BLaER1 (cell line): ENCODE results near the gene MRRF.

Source experiments
- H3K27ac ChIP-seq: shearing (Covaris generic); formaldehyde crosslinking; 2 replicates; pipeline ENCODE4 v1.8.1; 2022
- H3K27me3 ChIP-seq: shearing (Covaris generic); formaldehyde crosslinking; 2 replicates; pipeline ENCODE4 v1.8.1; 2022
- H3K36me3 ChIP-seq: shearing (Covaris generic); formaldehyde crosslinking; 2 replicates; pipeline ENCODE4 v1.8.1; 2022
- H3K4me1 ChIP-seq: shearing (Covaris generic); formaldehyde crosslinking; 2 replicates; pipeline ENCODE4 v1.8.1; 2022
- H3K4me2 ChIP-seq: shearing (Covaris generic); formaldehyde crosslinking; 2 replicates; pipeline ENCODE4 v1.8.1; 2022
- H3K4me3 ChIP-seq: shearing (Covaris generic); formaldehyde crosslinking; 2 replicates; pipeline ENCODE4 v1.8.1; 2022
- H3K9ac ChIP-seq: shearing (Covaris generic); formaldehyde crosslinking; 2 replicates; pipeline ENCODE4 v1.8.1; 2022
- H3K9me3 ChIP-seq: shearing (Covaris generic); formaldehyde crosslinking; 2 replicates; pipeline ENCODE4 v1.8.1; 2022
- H4K20me1 ChIP-seq: shearing (Covaris generic); formaldehyde crosslinking; 2 replicates; pipeline ENCODE4 v1.8.1; 2022
- Cebpa-rat ChIP-seq: shearing (Covaris generic); IDR thresholded peaks from 2 replicates; pipeline ENCODE4 v1.8.1; 2022

The MRRF gene

DNA sequence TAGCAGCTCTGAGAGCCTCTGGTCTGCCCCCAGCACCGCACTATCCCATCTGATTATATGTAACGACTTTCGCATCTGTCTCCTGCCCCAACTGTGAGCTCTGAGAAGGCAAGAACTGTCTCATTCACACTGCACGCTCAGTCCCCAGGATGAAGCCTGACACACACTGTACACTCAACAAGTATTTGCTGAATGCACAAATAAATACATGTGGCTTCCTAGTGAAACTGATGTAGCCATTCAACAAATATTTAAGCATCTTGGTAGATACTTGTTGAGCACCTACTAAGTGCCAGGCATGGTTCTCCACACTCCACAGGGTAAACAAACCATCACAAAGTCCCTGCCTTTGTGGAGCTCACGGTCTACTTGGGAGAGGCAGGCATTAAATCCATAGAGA lies 71.5 kb downstream of the MRRF start:
- Histone ChIP-seq H3K4me3 (no peak overlapping the region), H3K27me3 (no peaks in the 10 kb centered on the region), H3K9me3 (no peaks in the 10 kb centered on the region), H3K9ac (no peak overlapping the region), H3K4me1 (peaks cover 21% of the 10 kb centered on the region), H3K27ac (no peak overlapping the region), H3K36me3 (no peaks in the 10 kb centered on the region), H3K4me2 (no peak overlapping the region), H4K20me1 (no peaks in the 10 kb centered on the region)
- no peak for TF ChIP-seq Cebpa-rat

DNA sequence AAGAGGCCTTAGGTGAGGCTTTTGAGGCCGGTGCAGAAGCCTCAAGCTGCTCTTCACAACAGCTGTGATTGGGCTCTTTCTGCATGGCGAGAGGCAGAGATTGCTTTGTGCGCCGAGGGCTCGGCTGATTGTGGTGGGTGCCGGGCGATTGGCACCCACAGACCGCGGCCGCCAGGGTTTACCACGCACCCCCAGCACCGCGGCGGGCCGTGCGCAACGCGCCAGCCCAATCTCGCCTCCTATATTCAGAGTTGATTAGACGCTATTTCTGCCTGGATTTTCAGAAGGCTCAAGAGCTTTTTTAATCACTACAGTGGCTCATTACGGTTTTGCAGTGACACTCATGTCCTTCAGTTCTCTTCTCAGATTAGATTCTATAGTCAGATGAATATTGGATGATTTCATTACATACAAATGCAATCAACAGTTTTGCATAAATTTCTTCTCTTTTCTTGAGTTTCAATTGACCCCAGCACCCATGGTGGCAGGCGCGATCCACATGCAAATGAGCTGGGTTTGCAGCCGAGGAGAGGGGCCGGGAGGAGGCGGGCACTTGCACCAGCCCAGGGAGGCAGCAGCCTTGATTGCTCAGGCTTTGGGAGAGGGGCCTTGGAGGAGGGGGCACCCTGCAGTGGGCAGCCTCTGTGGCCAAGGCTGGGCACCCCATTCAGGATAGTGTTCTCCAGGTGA lies 72.3 kb downstream of the MRRF start:
- H3K9me3 ChIP-seq = no peaks in the 10 kb centered on the region
- no peak overlapping the region for H3K4me3 ChIP-seq
- peaks cover 14% of the 10 kb centered on the region for H3K4me1 ChIP-seq
- H3K36me3 ChIP-seq = no peaks in the 10 kb centered on the region
- no peak overlapping the region for H3K27ac ChIP-seq
- H4K20me1 ChIP-seq = no peaks in the 10 kb centered on the region
- no peak overlapping the region for H3K9ac ChIP-seq
- H3K27me3 ChIP-seq = no peaks in the 10 kb centered on the region
- no peak overlapping the region for H3K4me2 ChIP-seq
- no peak for TF ChIP-seq Cebpa-rat

DNA sequence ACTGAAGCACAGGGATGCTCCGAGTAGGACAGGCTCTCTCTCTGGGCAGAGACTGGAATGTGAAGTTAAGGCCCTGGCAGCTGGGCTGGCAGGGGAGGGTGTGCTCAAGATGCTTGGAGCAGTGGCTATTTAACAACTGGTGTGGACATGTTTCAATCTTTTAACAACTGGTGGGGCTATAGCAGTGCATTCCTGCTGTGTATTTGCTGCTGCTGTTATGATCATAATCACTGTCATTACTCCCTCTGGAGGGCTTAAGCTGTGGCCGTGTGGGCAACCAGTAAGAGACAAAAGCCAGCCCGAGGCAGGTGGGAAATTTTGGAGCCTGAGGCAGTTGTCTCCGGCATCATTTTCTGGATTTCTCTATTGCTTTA lies 72.9 kb downstream of the MRRF start:
- H3K4me1 ChIP-seq = peaks cover 8% of the 10 kb centered on the region; the same call in 1 of the 2 replicates
- no peaks in the 10 kb centered on the region for H4K20me1 ChIP-seq
- no peak overlapping the region for H3K9ac ChIP-seq
- H3K27me3 ChIP-seq = no peaks in the 10 kb centered on the region
- TF ChIP-seq Cebpa-rat = no peak
- H3K9me3 ChIP-seq = no peaks in the 10 kb centered on the region
- no peak overlapping the region for H3K4me3 ChIP-seq
- no peaks in the 10 kb centered on the region for H3K36me3 ChIP-seq
- H3K27ac ChIP-seq = no peak overlapping the region
- H3K4me2 ChIP-seq = no peak overlapping the region

DNA sequence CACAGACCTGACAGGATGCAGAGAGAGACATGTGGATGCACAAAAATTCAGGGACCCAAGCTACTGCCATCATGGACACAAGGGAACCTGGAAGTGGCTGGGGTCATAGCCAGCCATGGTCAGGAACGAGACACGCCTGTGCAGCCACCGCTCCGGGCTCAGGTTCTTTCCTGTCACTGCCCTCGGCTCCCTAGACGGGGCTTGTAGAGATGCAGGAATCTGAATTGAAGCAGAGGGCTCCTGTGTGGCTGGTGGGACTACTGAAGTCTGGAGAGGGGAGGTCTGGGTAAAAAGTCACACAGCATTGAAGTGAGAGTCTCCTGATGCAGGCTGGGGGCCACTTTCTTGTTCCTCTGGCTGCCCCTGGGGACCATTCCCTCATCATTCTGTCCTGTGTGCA lies 73.9 kb downstream of the MRRF start:
- no peak overlapping the region for H3K4me3 ChIP-seq
- H3K36me3 ChIP-seq = no peaks in the 10 kb centered on the region
- H3K27ac ChIP-seq = no peak overlapping the region
- H3K9me3 ChIP-seq = no peaks in the 10 kb centered on the region
- H3K4me1 ChIP-seq = 0 out of 2 replicates have a peak, but pooled peaks cover 8% of the 10 kb centered on the region
- no peaks in the 10 kb centered on the region for H4K20me1 ChIP-seq
- no peak overlapping the region for H3K9ac ChIP-seq
- H3K4me2 ChIP-seq = no peak overlapping the region
- H3K27me3 ChIP-seq = no peaks in the 10 kb centered on the region
- TF ChIP-seq Cebpa-rat = no peak

DNA sequence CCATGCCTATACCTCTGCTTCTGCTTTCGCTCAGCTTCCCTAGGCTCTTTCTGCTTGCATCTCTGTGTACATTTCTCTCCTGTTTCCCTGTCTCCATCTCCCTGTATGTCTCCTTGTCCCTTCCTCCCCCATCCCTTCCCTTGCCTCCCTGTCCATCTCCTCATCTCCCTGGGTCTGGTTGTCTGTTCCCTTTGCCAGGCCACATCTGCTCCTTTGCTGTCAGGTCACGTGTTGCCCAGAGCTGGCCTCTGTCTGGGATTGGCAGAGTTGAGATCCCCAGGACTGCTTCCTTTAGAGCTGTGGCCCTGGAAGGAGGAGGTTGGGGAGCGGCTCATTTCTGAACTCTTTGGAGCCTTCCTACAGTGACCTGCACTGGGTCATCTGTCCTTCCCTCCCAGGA lies 74.3 kb downstream of the MRRF start:
- no peak overlapping the region for H3K9ac ChIP-seq
- no peak for TF ChIP-seq Cebpa-rat

DNA sequence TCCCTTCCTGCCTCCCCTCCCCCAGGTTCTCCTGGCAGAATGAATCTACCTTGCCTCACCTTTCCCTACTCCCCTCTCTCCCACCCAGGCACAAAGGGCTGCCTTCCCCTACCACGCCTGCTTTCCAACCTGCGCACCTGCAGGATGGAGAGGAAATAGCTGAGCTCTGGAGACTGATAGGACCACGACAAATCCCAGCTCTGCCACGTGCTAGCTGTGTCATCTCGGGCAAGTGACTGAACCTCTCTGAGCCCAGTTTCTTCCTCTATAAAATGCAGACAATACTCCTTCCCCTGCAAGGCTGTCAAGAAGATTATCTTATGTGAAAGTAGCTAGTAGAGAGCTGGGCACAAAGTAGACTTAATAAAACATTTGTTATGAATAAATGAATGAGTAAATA lies 74.9 kb downstream of the MRRF start:
- Histone ChIP-seq H3K4me2 (no peak overlapping the region), H3K9me3 (no peaks in the 10 kb centered on the region), H3K4me1 (0 out of 2 replicates have a peak, but pooled peaks cover 8% of the 10 kb centered on the region)

More for the DNA sequence above, 74.3 kb downstream of the MRRF start:
- Histone ChIP-seq H3K4me2 (no peak overlapping the region), H3K27me3 (no peaks in the 10 kb centered on the region), H4K20me1 (no peaks in the 10 kb centered on the region), H3K36me3 (no peaks in the 10 kb centered on the region), H3K27ac (no peak overlapping the region), H3K4me1 (0 out of 2 replicates have a peak, but pooled peaks cover 8% of the 10 kb centered on the region), H3K4me3 (no peak overlapping the region), H3K9me3 (no peaks in the 10 kb centered on the region)

DNA sequence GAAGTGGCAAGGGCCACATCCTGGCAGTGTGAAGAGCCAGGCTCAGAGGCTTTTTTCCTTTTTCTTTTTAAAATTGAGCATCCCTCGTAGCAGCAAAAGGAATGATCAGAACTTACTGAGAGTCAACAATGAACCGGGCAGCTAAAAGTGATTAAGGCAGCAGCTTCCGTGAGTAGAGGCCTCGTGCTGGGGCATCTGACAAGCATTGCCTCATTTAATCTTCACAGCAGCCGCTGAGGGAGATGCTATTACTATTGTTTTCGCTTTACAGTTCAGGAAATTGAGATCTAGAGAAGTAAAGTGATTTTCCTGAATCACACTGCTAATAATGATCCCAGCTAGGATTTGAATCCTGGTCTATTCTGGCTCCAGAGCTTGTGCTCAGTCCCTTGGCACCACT lies 75.5 kb downstream of the MRRF start:
- Histone ChIP-seq H3K27me3 (no peaks in the 10 kb centered on the region), H3K4me1 (0 out of 2 replicates have a peak, but pooled peaks cover 8% of the 10 kb centered on the region)

More for the DNA sequence above, 74.9 kb downstream of the MRRF start:
- Histone ChIP-seq H4K20me1 (no peaks in the 10 kb centered on the region), H3K27ac (no peak overlapping the region), H3K9ac (no peak overlapping the region), H3K4me3 (no peak overlapping the region), H3K27me3 (no peaks in the 10 kb centered on the region), H3K36me3 (no peaks in the 10 kb centered on the region)
- TF ChIP-seq Cebpa-rat = no peak

DNA sequence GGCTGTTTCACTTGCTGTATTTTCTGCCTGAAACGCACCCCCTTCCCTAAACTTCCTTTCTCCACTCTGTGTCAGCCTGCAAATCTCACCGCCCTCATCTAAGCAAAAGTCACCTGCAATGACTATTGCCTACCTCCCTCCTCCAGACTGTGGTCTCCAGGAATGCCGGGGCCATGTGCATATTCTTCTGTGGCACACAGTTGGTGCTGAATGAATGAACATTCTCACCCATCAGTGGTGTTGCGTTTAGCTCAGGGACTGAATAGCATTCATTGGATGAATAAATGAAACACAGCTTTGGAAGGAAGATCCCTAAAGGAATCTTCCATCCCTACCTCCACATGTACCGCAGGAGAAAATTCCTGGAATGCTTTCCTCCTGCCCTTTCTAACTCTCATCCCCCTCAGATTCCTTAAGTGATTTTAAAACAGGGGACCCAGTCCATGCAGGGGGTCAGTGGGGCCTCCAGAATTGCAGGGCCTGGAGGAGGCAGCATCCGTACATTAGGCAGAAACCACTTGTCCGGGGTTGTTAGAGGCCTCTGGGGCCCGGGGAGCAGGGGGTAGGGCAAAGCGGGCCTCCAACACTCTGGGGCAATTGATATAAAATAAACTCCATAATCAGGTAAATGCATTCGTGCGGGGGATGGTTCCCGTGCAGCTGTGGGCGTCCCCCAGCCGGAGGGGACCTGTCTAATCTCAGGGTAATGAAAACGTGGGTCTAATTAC lies 77.8 kb downstream of the MRRF start:
- Histone ChIP-seq H3K9ac (no peak overlapping the region), H3K4me1 (peaks cover 20% of the 10 kb centered on the region), H3K36me3 (no peaks in the 10 kb centered on the region), H3K27me3 (peaks cover 21% of the 10 kb centered on the region), H3K4me2 (no peak overlapping the region), H3K4me3 (no peak overlapping the region), H3K27ac (no peak overlapping the region), H4K20me1 (no peaks in the 10 kb centered on the region), H3K9me3 (no peaks in the 10 kb centered on the region)
- no peak for TF ChIP-seq Cebpa-rat

More for the DNA sequence above, 75.5 kb downstream of the MRRF start:
- Histone ChIP-seq H4K20me1 (no peaks in the 10 kb centered on the region), H3K9me3 (no peaks in the 10 kb centered on the region), H3K9ac (no peak overlapping the region), H3K4me3 (no peak overlapping the region), H3K27ac (no peak overlapping the region), H3K36me3 (no peaks in the 10 kb centered on the region), H3K4me2 (no peak overlapping the region)
- TF ChIP-seq Cebpa-rat = no peak

DNA sequence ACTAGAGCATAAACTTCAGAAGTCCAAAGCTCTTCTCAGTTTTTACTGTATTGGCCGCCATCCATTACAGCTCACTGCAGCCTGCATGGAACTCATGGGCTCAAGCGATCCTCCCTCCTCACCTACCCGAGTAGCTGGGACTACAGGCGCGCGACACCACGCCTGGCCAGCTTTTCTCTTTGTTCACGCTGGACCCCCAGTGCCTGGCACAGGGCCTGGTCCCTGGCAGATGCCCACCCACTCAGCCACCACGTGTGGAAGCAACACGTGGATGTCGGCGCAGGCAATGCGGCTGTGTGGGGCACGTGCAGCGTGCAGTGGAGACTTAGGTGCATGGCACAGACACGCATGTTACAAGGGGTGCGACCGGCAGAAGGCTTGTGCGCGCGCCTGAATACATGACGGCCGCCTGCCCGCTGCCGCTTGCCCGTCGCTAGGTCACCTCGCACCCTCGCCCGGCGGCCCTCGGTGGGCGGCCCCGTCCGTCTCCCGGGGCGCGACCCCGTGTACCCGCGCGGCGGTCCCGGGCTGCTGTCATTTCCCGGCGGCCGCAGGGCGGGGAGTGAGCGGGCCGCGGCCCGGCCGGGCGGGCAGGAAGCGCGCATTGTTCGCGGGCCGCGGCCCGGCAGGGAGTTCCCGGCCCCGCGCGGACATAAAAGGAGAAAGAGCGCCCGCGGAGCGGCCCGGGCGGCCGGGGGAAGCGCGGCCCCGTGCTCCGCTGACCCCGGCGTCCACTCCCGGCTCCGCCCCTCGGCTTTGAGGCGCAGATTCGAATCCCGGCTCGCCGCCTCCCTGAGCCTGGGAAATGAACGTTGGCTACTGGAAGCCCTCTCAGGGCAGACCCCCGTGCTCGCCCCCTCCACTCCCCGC lies 82.0 kb downstream of the MRRF start:
- H3K27ac ChIP-seq = peak overlapping the region; percentile 66
- peaks cover 28% of the 10 kb centered on the region for H3K4me1 ChIP-seq
- no peaks in the 10 kb centered on the region for H3K36me3 ChIP-seq
- peaks cover 32% of the 10 kb centered on the region for H3K27me3 ChIP-seq
- no peak for TF ChIP-seq Cebpa-rat
- peak overlapping the region; percentile 93 for H3K4me2 ChIP-seq
- H3K9ac ChIP-seq = peak overlapping the region; percentile 73
- peak overlapping the region; percentile 68 for H3K4me3 ChIP-seq
- H3K9me3 ChIP-seq = no peaks in the 10 kb centered on the region
- H4K20me1 ChIP-seq = no peaks in the 10 kb centered on the region
